HS-5 (cell line): ENCODE data around the gene LRRC46.

Experiments
- DNase-seq: peaks from one replicate; pipeline ENCODE4 v3.0.0-alpha.2; 2012; ENCODE audit warnings: low read depth

LRRC46 gene

DNA sequence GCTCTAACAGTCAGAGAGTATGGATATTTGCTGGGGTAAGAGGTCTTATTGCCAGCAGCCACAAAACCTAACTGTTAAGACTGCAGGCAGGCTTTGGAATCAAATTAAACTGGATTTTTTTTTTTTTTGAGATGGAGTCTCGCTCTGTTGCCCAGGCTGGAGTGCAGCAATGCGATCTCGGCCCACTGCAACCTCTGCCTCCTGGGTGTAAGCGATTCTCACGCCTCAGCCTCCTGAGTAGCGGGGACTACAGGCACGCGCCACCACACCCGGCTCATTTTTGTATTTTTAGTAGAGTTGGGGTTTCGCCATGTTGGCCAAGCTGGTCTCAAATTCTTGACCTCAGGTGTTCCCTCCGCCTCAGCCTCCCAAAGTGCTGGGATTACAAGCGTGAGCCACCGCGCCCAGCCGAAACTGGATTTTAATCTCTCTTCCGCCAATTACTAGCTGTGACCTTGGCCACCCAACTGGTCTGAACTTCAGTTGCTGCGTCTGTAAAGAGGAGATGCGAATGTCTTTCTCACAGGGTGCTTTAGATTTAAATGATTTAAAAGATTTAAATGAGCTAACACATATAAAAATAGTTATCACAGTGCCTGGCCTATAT, 971 bp upstream of the LRRC46 start:
- DNase-seq: no peak

GRCh38 chr17:47831934-47832327, 461 bp downstream of the LRRC46 start:
- DNase-seq: no peak

GRCh38 chr17:47834756-47835155, 3.3 kb downstream of the LRRC46 start:
- no peak for DNase-seq

DNA sequence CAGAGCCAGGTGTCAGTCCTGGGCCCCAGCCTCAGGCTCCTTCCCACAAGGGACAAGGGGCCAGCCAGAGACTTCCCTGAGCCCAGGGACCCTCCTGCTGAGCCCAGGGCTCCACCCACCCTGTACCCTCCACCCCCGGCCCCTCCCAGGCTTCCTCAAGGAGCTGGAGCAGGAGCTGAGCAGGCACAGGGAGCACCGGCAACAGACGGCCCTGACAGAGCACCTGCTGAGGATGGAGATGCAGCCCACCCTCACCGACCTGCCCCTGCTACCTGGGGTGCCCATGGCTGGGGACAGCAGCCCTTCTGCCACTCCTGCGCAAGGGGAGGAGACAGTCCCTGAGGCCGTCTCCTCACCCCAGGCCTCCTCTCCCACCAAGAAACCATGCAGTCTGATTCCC, 5.1 kb downstream of the LRRC46 start:
- no peak for DNase-seq

- DNase-seq: no peak
These were observed 6.0 kb downstream of the LRRC46 start for GRCh38 chr17:47837401-47838039.

- no peak for DNase-seq
These were observed 7.2 kb downstream of the LRRC46 start for GRCh38 chr17:47838636-47839035.

- DNase-seq: no peak
These were observed 7.6 kb downstream of the LRRC46 start for GRCh38 chr17:47839071-47839470.

DNA sequence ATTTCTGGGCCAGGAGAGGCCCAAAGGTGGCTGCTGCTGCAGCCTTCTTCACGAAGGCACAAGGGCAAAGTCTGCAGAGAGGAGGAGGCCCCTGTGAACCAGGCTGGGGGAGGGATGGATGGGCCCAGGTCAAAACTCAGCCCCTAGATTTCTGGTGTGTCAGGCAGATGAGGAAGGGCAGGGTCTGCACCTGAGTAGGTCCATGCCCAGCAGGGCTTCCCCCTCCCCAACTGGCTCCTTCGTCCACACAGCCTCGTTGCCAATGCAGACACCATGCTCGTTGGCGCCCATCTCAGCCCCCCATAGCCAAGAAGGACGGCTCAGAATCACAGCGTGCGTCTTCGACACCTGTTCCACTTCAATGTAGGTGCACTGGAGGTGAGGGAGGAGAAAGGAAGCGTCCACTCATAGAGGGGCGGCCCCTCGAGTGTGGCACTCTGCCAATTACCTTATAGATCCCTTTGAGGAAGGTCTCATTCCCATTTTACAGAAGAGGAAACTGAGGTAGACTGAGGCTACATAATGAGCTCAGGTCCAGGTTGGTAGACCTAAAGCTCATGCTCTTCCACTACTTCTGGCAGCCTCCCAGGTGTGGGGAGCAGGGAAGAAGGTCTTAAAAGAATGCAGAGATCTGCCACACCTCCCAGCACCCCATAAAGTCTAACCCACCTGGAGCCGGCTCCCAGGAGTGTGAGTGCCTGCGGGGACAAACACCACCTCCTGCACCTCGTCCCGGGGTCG, 8.7 kb downstream of the LRRC46 start:
- no peak for DNase-seq

DNA sequence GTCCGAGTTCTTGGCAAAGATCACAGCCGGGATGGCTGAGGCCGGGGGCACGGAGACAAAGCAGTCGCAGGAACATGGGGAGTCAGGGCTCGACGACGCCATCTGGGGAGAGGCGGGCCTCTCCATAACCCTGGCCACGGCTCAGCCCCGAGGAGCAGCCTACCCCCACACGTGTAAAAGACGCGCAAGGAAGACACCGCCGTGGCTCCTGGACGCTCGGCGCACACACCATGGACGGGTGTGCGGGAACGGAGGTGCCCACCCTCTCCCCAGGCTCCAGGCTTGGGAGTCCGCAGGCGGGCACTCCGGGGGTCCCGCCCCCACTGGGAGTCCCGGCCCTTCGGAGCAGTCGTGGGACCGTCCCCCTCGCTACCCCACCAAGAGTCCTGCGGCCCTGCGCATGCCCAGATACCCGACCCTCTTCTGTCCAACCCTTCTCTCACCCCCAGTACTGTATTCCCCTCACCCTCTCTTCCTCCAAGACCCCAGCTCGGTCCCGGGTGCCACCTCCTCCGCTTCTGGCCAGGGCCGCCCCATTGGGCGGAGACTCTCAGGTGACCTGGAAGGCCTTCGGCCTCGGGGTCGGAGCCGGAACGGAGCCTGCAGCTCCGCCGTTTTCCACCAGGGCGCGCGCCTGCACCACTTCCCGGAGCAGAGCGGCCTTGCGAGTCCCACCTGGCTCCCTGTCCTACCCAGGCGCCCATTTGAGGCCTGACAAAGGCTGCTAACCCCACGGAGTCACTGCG, 9.4 kb downstream of the LRRC46 start, which contains the start of gene SCRN2:
Gene SCRN2, minus strand, starts transcription at position 532 of the 746 bp plus-strand sequence. Its CDS starts 430 bp downstream, at position 102.
- DNase-seq: peak; percentile 67

DNA sequence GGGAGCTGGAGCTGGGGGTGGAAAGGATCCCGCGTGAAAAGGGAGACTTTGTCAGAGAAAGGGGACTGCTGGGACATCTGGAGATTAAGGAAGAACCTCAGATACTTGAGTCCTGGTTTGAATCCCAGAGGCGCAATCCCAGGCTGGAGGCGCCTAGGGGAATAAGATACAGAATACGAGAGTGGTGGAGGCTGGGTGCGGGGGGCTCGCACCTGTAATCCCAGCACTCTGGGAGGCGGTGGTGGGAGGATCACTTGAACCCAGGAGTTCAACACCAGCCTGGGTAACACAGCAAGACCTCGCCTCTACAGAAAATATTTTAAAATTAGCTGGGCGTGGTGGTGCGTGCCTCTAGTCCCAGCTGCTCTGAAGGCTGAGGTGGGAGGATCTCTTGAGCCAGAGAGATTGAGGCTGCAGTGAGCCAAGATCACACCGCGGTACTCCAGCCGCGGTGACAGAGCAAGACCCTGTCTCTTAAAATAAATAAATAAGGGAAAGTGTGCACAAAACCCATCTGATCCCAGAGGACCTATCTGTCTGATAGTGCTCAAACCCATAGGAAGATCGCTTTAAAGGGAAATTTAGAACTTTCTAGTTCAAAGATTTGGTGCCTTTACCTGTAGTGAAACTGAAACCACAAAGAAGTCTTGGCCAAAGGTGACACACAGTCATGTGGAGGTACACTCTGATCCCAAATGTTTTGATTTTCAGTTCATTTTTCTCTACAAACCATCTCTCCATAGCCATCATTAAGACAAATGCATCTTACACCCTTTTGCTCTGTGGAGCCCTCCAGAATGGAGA, 10.2 kb downstream of the LRRC46 start:
- DNase-seq: no peak

- DNase-seq: no peak
These were observed 11.9 kb downstream of the LRRC46 start for GRCh38 chr17:47843391-47843730.

GRCh38 chr17:47844227-47844626, 12.8 kb downstream of the LRRC46 start:
- DNase-seq: no peak

DNA sequence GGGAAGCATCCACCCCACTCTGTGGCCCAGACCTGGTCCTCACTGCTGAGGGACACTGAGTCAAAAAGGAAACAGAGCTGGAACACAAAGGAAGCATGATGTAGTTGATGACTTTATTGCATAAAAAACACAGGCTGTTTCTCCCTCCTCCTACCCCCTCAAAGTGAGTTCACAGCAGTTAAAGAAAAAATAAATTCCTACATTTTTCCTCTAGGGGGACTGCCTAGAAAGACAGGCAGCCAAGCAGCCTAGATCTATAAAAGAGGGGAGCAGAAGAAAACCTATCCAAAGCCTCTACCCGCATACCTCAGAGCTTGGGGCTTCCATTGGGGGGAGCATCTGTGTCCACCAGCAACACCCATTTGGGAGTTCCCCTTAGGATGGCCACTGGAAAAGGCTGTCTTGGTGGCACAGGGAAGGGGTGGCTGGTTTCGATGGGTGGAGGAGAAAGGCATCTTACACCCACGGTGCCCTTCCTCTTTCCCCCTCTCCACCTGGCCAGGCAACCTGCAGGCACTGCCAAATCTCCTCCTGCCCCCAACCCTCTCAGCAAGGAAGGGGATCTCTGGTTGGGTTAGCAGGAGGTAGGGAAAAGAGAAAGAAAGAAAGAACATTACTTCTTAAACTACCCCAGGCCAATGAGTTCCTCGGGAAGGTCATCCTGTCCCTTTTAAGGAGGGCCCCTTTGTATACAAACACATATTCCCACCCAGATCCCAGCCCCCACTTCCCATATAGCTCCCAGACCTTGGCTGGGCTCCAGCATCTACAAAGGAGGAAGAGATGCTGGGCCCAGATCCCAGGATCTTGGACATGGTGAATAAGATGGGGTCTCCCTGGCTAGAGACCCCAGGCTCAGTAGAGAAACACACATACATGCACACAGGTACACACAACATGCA, 13.6 kb downstream of the LRRC46 start:
- no peak for DNase-seq

DNA sequence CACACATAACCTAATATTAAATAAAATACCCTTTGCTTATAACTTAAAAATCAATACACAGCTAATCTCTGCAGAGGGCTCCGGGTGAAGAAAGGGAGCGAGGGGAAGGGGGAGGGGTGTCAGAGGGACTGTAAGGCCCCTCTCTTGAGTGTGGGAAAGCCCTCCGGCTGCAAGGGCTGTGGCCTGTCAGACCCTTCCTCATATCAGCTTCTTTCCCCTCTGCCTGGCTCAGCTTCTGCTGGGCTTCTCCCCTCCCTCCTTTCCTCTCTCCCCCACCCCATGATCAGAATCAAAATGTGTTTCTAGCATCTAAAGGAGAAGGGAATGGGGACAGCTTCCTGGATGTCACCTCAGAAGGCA, 14.2 kb downstream of the LRRC46 start:
- DNase-seq: no peak

GRCh38 chr17:47846716-47847340, 15.4 kb downstream of the LRRC46 start:
- DNase-seq: no peak

- DNase-seq: no peak
These were observed 16.1 kb downstream of the LRRC46 start for GRCh38 chr17:47847341-47848197.

GRCh38 chr17:47848198-47848513, 16.7 kb downstream of the LRRC46 start:
- no peak for DNase-seq

DNA sequence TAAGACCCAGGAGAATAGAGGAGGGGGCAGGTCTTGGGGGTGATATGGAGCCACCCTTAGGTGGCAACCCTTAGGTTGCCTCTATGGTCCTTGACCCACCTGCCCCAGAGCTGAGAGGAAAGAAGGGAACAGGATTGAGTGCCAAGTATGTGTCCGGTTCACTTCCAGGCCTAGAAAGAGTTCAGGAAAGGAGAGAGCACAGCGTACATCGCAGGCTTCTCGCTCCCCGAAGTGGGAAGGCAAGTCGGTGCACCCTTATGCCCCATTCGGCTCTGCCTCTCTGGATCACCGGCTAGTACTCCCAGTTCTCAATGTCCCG, 18.9 kb downstream of the LRRC46 start:
- no peak for DNase-seq

DNA sequence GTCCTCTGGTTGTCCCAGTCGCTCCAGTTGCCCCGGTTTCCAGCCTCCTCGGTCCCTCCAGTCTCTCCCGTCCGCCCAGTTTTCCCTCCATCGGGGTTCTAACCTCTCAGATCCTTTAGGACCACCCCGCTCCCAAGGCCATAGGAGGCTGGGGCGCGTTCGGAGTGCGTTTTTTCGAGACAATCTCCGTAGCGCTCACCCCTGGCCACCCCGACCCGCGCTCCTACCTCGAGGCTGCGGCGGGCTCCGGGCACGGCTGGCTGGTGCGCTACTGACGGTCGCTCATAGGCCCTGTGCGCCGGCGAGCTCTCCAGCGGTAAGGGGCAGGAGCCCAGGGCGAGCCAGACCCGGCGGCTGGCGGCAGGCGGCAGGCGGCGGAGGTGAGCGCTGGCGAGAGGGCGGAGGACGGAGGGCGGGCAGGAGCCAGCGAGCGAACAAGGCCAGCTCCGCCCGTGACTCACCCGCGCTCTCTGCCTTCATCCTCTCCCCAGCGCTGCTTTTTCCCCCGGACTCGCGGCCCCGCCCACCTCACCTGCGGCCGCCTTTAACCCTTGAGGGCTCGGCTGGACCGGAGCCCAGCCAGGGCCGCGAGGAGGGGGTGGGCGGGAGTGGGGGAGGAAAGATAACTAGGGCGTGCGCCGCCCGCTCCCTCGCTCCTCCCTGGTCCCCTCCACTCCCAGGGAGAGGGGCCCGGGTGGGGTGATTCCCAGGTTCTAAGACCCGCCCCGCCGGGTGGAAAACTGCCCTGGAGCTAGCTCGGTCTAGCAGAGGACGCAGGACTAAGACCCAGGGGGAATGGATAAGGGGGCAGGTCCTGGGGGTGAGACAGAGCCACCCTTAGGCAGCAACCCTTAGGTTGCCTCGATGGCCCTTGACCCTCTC, 19.5 kb downstream of the LRRC46 start, which contains the start of gene SP6:
Gene SP6, minus strand, starts transcription at position 472 of the 882 bp plus-strand sequence. CDS start 2,734 bp downstream, outside the sequence.
- peak; percentile 25 for DNase-seq
